EL (cell line): ENCODE measurements around the gene GNPAT.
"Not testable (repeated sequence)": the region's sequence is repeated elsewhere in the genome, so short reads cannot be mapped to it uniquely, and the experiment has no call there.

ENCODE experiments used
- DNase-seq: peaks from one replicate; pipeline ENCODE4 v3.0.0-alpha.2; 2016

GNPAT gene

DNA sequence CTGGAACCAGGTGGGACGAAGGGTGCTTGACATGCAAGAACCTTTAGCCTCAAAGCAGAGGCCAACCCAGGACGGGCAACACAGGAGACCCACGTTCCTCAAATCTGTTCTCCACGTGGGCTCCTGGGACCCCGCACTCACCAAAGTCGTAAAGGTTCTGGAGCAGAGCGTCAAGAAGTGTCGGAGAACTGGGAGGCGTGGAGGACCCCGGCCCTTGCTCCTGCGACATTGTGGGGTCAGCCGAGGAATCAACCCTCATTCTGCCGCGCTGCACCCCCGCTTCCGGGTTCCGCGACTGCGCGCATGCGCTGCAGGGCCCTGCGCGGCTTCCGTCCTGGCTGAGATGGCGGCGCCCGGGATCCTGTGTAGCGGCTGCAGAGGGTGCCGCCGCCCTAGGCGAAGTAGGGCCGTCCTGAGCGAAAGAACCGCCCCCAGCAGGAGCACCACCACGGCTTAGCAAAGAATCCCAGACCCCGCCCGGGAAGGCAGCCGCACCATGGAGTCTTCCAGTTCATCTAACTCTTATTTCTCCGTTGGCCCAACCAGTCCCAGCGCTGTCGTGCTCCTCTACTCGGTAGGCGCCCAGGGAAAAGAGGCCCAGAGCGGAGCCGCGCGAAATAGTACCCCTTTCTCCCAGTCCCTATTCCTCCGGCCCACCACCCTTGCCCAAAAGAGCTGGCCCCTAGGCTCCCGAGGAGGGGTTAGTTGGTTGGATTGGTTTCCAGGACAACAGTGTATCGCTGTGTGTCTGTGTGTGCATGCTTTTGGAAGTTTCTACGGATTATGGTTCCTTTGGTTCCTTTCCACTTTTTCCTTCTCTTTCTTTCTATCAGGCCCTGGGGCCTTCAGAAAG lies at the start of gene GNPAT:
TSS of gene GNPAT (plus strand) at position 330 of the 853 bp plus-strand sequence. CDS start at position 497, 167 bp downstream.
- DNase-seq = peak; percentile 87

DNA sequence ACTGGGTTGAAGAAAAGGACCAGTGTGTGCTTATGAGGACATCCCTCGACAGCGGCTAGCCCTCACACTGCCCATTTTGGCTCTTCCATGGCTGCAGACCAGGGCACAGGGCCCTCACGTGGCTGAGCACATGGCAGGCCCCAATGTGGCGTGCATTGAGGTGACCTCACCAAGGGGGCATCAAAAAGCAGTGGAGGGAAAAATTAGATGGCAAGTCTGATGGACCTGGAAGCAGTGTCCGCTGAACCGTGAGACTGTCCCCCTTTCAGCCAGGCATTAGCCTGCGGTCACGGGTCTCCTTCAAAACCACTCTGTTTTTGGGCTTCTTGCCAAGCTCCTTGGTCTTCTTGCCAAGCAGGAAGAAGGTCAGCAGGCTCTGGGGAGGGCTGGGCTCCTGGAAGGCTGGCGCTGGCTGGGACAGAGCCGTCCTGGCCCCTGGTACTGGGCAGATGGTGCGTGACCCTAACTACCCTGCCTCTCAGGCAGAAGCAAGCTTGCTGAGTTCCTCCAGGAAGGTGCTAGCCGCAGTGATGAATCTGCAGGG lies 48.3 kb upstream of the GNPAT start:
- DNase-seq = no peak

DNA sequence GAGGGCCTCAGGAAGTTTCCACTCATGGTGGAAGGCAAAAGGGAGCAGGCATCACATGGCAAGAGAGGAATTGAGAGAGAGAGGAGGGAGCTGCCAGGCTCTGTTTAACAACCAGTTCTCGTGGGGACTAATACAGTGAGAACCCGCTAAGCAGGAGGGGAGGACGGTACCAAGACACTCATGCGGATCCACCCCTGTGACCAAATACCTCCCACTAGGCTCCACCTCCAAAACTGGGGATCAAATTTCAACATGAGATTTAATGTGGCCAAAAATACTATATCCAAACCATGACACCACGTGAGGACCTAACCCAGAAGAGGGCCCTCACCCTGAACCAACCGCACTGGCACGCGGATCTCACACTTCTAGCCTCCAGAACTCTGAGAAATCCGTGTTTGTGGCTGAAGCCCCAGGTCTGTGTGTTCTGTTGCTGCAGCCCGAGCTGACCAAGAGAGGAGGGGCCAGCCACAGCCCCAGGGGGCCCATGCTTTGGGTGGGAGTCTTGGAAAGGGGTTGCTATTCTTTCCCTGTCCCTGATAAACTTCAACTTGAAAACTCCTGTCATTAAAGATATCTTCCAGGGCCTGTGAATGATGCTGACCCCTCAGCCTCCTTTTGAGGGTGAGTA lies 47.2 kb upstream of the GNPAT start:
- no peak for DNase-seq

DNA sequence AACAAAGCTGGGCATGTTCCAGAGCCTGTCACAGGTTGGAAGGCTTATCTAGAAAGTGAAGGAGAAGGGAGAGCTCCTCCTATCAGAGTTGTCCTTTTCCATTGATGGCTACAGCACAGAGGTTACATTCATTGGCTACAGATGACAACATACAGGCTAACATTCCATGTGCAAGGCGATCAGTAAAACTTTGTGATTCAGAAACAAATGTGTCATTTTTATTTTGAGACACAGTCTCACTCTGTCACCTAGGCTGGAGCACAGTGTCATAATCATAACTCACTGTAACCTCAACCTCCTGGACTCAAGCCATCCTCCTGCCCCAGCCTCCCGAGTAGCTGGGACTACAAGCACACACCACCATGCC lies 46.6 kb upstream of the GNPAT start:
- DNase-seq = no peak

DNA sequence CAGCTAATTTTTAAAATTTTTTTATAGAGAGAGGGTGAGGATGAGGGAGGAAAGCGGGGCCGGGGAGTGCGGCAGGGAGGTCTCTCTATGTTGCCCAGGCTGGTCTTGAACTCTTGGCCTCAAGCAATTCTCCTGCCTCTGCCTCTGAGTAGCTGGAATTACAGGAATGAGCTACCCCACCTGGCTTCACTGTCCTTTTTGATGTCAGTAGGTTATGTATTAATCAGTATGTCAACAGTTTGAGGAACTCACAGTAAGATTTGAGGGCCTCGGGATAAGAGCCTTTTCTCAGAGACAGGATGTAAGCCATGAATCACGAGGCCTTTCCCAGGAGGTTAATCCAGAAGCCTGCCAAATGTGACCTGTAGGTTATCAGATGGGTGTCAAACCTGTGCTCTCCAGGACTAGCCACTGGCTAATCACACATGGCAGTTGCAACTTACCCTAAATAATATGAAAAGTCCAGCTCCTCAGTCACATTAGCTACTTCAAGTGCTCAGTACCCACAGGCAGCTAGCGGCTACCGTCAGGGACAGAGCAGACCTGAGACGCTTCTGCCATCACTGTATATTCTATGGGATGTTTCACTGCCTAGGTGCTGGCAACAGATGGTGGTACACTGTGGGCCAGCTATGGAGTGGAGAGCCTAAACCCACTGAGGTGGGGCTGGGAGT lies 46.0 kb upstream of the GNPAT start:
- DNase-seq = peak; percentile 21

DNA sequence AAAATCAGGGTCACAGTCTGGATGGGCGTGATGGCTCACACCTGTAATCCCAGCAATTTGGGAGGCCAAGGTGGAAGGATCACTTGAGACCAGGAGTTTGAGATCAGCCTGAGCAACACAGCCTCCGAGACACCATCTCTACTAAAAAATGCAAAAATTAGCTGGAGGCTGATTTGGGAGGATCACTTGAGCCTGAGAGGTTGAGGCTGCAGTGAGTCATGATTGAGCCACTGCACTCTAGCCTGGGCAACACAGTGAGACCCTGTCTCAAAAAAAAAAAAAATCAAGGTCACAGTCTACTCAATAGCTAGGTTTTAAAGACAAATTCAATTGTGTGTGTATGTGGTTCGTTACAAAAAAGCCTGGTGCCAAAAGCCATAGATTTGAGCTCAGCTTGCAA lies 44.7 kb upstream of the GNPAT start:
- DNase-seq = no peak

DNA sequence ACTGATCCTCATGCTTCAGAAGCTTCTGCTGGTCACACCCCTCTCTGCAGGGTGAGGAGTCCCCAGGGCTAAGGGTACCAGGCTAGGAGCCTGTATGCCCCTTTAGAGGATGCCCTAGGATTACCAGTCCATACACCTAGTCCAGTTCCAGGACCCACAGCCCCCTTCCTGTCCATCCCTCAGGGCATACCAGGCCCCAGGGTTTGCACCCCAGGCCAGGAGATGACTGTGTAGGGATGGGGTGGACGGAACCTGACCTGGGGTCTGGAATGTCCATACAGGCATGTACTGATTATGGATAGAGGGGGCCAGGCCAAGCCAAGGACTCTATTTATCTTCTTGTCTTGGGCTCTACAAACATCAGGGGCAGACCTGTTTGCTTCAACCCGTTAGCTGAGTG lies 44.3 kb upstream of the GNPAT start:
- no peak for DNase-seq

DNA sequence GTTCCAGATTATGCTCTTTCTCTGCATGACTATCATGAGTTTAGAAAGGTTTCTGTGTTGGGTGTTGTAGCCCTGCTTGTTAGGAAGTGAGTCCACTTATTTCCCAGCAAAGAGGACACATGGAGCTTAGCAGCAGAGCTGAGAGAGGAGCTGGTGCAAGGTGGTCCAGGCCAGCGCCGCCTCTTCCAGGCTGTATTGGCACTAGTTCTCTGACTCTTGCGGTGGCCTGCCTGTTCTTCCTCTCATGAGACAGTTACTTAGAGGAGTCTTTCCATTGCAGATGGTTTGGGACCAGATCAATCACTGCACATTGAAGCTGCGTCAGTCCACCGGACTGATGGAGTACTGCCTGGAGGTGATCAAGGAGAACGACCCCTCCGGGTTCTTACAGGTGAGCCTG lies 41.1 kb upstream of the GNPAT start:
- DNase-seq = no peak

DNA sequence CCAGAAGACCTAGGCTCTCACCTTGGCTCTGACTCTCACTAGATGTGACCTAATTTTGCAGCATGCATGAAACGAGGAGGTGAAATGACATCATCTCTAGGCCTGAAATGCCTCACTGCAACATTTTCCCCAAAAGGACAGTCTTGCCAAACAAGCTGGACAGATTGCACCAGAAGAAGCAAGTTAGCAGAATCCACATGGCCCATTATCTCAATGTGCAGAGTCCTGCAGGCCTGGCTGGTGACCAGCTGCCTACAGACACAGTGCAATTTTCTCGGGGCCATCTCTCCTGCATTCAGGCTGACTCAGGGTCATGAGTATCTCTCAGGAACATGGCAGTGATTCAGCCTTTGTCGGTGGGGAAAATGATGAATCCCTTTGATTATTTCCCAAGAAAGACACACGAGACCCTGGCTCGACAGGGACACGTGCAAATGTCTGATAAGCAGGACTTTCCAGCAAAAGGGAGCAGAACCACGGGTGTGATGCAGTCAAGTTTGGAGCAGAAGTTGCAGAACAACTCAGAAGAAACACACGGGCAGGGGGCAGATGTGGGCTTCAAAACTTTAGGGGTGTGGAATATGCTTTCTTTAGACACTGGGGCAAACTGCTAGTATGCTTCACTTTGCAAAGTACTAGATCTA lies 40.5 kb upstream of the GNPAT start:
- peak; percentile 53 for DNase-seq

DNA sequence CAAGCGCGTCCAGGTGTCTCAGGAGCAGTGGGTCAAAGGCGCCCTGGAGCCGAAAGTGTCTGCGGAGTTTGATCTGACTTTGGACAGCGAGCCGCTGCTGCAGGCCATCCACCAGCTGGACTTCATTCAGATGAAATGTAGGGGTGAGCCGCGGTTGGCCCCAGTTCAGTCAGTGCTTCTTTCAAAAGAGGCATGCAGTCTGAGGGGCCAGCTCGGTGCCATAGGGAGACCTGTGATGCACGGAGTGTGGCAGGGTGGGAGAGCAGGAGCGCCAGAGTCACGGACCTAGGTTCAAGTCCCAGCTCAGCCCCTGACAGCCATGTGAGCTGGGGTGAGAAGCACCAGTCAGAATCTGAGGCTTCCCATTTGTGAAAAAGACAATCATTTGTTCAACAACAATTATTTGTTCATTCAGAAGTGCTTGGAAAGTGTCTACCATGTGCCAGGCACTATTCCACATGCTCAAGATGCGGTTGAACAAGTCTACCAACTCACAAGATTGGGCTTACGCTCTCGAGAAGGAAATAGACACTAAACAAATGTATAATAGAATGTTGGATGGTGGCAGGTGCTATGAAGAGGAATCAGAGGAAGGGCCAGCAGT lies 39.5 kb upstream of the GNPAT start:
- no peak for DNase-seq

DNA sequence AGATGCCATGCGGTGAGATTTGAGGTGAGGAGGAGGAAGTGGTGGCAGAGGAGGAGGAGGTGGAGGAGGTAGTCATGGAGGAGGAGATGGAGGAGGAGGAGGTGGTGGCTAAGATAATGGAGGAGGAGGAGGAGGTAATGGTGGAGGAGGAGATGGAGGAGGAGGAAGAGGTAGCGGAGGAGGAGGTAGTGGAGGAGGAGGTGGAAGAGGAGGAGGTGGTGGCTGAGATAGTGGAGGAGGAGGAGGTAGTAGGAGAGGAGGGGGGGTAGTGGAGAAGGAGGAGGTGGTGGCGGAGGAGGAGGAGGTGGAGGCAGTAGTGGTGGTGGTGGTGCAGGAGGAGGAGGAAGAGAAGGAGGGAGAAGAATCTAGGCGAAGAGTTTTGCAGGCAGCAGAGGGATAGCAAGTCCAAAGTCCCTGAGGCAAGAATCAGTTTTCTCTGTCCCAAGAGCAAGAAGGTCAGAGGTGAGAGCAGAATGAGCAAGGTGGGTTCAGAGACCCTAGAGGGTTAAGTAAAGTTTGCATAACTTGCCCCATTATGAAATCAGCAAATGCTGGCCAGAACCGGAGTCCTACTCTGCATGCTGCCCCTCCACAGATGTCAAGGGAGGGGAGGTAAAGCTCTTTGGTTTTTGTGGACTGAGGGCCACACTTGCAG lies 38.9 kb upstream of the GNPAT start:
- no peak for DNase-seq

DNA sequence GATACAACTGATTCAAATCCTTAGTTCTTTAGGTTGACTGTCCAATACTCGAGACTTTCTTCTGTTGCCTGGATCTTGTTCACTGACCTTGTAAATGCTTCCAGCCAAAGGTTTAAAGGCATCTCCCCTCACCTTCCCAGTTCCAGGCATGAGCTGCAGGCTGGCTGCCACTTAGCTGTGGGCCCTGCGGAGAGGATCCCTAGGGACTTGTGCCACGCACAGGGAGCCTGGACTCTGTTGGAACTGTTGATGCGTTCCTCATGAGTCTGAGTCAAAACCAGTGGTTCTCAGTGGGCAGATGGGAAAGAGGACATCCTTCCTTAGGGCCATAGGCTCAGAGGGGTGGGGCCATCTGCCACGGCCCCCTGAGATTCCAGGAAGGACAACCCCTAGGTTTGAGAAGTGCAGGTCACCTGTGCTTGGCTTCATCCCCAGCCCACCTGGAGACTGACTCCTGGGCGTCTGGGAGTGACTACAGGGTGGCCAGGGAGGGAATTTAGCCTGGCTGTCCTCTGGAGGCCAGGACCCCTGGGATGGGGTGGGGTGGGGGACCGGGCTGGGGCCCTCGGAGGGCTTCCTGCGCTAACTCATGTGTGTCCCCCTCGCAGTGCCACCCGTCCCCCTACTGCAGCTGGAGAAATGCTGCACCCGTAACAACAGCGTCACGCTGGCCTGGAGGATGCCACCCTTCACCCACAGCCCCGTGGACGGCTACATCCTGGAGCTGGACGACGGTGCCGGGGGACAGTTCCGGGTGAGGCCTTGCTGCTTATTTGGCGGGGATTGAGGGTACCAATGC lies 37.6 kb upstream of the GNPAT start:
- DNase-seq = no peak

DNA sequence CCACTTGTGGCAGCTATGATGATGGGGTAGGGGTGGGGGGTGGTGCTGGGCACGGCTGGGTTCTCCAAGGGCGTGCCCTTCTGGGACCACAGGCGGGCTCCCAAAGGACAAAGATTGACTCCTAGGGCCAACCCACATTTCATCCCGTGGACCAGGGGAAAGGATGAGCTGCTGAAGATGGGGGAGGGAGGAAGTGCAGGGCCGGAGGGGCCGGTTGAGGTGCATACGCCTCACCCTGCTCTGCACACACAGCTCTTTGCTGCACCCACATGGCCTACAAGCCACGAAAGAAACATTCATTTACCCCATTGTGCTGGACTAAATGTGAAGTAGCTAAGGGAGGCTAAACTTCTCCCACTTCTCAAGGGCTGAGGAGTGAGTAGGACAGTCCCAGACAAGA lies 34.2 kb upstream of the GNPAT start:
- DNase-seq = peak; percentile 21

DNA sequence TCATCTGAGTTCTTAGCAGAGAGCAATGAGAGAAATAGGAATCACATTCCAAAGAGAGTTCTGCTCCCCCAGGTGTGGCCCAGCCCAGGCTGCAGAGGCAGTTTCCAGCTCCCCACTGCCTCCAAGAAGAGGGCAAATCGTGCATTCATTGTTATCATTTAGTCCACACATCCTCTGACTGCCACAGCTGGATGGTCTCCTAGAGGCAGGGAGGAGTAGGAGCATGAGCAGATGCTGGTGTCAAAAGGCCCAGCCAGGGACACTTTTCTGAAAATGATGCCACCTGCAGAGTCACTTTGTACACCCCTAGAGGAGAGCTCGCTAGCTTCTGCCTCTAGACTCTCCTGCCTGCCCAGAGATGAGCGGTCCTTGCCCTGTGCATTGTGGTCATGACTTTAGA lies 33.6 kb upstream of the GNPAT start:
- DNase-seq = no peak

DNA sequence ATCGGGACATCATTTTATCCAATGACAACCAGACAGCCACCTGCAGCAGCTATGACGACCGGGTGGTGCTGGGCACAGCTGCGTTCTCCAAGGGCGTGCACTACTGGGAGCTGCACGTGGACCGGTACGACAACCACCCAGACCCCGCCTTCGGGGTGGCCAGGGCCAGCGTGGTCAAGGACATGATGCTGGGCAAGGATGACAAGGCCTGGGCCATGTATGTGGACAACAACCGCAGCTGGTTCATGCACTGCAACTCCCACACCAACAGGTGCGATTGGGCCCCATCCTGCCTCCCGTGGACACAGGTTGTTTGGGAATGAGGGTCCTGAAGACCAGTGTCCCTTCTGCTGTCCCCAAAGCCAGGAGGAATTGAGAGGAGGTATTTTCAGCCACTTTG lies 32.0 kb upstream of the GNPAT start:
- no peak for DNase-seq

DNA sequence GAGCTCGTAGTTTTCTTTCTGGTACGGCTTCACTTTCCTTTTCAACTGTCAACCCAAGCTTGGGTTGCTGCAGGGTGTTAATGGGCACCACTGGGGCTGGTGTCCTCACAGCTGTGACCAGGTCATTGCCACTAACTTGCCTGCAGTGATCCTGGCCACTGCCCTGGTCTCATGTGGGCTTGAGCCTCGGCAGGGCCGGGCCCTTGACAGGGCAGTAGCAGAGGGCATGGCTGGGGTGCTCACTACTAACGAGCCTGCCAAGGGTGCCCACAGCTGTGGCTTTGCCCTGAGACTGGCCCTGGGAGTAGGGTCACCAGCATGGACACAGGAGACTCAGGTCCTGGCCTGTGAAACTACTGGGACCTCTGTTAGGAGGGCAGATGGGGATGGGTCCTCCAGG lies 31.5 kb upstream of the GNPAT start:
- DNase-seq = no peak

DNA sequence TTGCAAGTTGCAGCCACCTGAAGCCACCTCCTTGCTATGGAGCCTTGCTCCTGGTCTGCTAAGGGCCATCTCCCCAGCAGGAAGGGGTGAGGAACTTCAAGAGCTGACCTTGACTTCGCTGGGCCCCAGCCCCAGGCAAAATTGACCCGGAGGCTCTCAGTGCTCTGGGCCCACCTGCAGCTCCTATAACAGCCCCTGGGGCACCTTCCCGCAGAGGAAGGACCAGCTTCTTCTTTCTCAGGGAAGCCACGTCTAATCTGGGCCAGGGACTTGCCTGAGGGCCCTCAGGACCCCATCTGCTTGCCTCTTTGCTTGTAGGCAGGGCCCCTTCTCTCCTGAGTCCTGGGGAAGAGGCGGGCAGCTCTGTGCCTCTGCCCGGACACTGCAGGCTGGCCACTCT lies 30.9 kb upstream of the GNPAT start:
- DNase-seq = no peak

DNA sequence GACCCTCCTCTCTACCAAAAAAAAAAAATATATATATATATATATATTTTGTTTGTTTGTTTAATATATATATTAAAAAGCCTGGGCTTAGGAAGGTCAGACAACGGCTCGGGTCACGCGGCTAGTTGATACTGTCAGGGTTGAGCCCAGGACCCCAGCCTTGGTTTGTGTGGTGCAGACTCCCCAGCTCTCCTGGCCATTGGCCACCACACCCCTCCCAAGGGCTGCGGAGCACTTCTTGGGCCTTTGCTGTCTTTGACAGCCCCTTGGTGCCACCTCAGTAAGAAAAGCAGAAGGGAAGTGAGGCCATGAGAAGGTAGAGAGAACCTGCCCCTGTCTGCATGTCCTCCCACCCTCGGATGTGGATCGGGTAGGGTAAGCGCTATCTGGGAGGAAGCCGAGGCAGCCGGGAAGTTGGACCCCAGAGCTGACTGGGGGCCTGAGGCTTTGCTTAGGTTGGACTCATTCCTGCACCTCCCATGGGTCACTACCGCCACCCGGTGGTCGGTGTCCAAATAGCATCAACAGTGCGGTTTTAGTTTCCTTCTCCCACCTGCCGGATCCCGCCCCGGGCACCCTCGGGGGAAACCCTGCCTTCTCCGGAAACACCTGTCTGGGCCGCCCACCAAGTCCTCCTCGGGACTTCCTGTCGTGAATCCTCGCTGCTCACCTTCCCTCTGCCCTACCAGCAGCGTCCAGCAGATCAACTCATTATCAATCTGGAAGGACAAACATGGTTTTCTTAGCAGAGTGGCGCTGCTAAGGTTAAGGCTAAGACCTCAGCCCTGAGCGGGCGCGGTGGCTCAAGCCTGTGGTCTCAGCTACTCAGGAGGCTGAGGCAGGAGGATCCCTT lies 29.8 kb upstream of the GNPAT start:
- DNase-seq = peak; percentile 75

DNA sequence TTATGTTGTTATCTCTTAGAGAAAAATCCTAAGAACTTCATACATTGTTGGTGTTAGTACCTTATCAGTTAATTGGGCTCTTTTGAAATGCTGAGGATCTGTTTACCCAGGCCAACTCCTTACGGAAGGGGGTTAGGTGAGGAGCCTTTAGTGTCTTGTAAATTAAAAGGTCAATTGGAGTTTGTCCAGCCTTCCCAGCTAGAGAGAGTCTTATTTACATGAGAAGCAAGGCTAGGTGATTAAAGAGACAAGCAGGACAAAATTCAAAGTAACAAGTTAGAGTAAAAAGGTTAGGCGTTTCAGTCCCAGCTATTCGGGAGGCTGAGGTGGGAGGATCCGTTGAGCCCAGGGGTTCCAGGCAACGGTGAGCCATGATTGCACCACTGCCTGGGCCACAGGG lies 28.7 kb upstream of the GNPAT start:
- not testable (repeated sequence) for DNase-seq

DNA sequence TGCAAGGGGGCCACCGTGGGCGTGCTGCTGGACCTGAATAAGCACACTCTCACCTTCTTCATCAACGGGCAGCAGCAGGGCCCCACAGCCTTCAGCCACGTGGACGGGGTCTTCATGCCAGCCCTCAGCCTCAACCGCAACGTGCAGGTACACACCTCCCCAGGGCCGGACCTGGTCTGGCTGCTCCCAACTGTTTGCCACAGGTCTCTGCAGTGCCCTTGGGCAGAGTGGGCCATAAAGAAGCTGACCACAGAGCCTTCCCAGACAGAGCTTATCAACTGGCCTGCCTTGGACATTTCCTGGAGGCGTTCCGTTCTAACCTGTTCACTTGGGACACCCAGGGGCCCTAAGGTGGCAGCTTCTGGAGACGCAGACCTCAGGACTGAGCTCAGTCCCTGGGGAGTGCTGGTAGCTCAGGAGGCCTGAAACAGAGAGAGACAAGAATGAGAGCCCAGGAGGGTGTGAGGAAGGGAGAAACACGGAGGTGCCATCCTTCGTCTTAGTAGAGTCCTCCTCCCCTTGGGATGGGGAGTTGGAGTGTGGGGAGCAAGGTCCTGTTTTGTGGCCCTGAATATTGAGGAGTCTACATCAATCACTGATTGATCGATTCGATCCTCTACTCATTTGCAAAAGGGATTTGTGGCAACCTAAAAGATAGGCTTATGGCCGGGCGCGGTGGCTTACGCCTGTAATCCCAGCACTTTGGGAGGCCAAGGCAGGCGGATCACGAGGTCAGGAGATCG lies 27.0 kb upstream of the GNPAT start:
- DNase-seq = no peak
